Measurements from ENCODE around the gene CRYBA4. TPM values are rescaled to one million over a fixed set of nuclear protein-coding genes. Genes with fewer than 3 reads are reported as not detected.

CRYBA4 gene
- total RNA-seq, 2 experiments from 2014 or later = not detected

GRCh38 chr22:26650722-26651421 lies 29.1 kb downstream of the CRYBA4 start:
- H3K4me3 ChIP-seq (ENCODE audit: low read length) = no peak overlapping the region
- CTCF ChIA-PET = interaction anchor here (1.6 kb wide), 1 partner anchor 15 kb away, joined by 5 read pairs; no protein-coding TSS in a partner anchor
- Mint-ChIP-seq H3K27ac (no peak overlapping the region), H3K36me3 (ENCODE audit: low read depth) (no peaks in the 10 kb centered on the region), H3K27me3 (peaks cover 5% of the 10 kb centered on the region), H3K4me3 (no peak overlapping the region), H3K4me1 (ENCODE audit: low read depth) (peaks cover 30% of the 10 kb centered on the region), H3K9me3 (no peaks in the 10 kb centered on the region)
- POLR2A ChIA-PET = no interaction called here
- DNase-seq (no peak), ATAC-seq (ENCODE audit: poor library complexity) (no peak)
- no peak for TF ChIP-seq CTCF (IDR thresholded peaks at IDR 0.05)
- no peak overlapping the region for H3K27ac ChIP-seq (ENCODE audit: low read depth in 1 of 2, low read length in 2 of 2)
- H3K36me3 ChIP-seq (ENCODE audit: insufficient read depth, low read length) = no peaks in the 10 kb centered on the region
- H3K9me3 ChIP-seq (ENCODE audit: control insufficient read depth in 1 of 2, insufficient read depth in 1 of 2, low read length in 2 of 2) = no peaks in the 10 kb centered on the region
- H3K4me1 ChIP-seq (ENCODE audit: insufficient read depth, low read length) = peaks cover 34% of the 10 kb centered on the region
- no peaks in the 10 kb centered on the region for H3K27me3 ChIP-seq (ENCODE audit: control insufficient read depth in 1 of 2, insufficient read depth in 2 of 2, low read length in 2 of 2)
- intact Hi-C loops (cut with DNase I, micrococcal nuclease) = no loop called here

- H3K27ac Mint-ChIP-seq = no peak overlapping the region
- Histone ChIP-seq H3K27ac (ENCODE audit: low read depth in 1 of 2, low read length in 2 of 2) (no peak overlapping the region), H3K4me3 (ENCODE audit: low read length) (no peak overlapping the region), H3K4me1 (ENCODE audit: insufficient read depth, low read length) (peaks cover 30% of the 10 kb centered on the region), H3K36me3 (ENCODE audit: insufficient read depth, low read length) (no peaks in the 10 kb centered on the region), H3K9me3 (ENCODE audit: control insufficient read depth in 1 of 2, insufficient read depth in 1 of 2, low read length in 2 of 2) (no peaks in the 10 kb centered on the region), H3K27me3 (ENCODE audit: control insufficient read depth in 1 of 2, insufficient read depth in 2 of 2, low read length in 2 of 2) (no peaks in the 10 kb centered on the region)
- intact Hi-C loops (cut with DNase I, micrococcal nuclease) = no loop called here
- DNase-seq (no peak), ATAC-seq (ENCODE audit: poor library complexity) (no peak)
- ChIA-PET CTCF (interaction anchor here (1.6 kb wide), 1 partner anchor 14 kb away, joined by 5 read pairs; no protein-coding TSS in a partner anchor), POLR2A (no interaction called here)
- TF ChIP-seq CTCF (IDR thresholded peaks at IDR 0.05) = no peak
- peaks cover 22% of the 10 kb centered on the region for H3K4me1 Mint-ChIP-seq (ENCODE audit: low read depth)
- H3K9me3 Mint-ChIP-seq = no peaks in the 10 kb centered on the region
- no peak overlapping the region for H3K4me3 Mint-ChIP-seq
- H3K27me3 Mint-ChIP-seq = peaks cover 6% of the 10 kb centered on the region
- no peaks in the 10 kb centered on the region for H3K36me3 Mint-ChIP-seq (ENCODE audit: low read depth)
Observed at GRCh38 chr22:26651815-26652214, 30.1 kb downstream of the CRYBA4 start.

GRCh38 chr22:26656891-26657851 lies 35.4 kb downstream of the CRYBA4 start, which contains the start of gene MIAT:
MIAT (plus strand) TSS chr22:26657588.
- POLR2A ChIA-PET = interaction anchor here (1.0 to 1.8 kb wide), 2 partner anchors 15 to 174 kb away, joined by 7 to 11 read pairs; partner anchors contain the start of genes HPS4 and SRRD

More at GRCh38 chr22:26656891-26657851, 35.4 kb downstream of the CRYBA4 start, which contains the start of gene MIAT:
- no peaks in the 10 kb centered on the region for H3K9me3 Mint-ChIP-seq
- H3K4me3 Mint-ChIP-seq = peak within 1 kb of the TSS; percentile 90
- ATAC-seq (ENCODE audit: poor library complexity) (peak; percentile 80), DNase-seq (peak; percentile 49 to 85 (median 64))
- CTCF ChIA-PET = interaction anchor here (1.3 kb wide), 1 partner anchor 17 kb away, joined by 6 read pairs; no protein-coding TSS in a partner anchor
- H3K36me3 Mint-ChIP-seq (ENCODE audit: low read depth) = no peaks in the 10 kb centered on the region
- H3K4me1 Mint-ChIP-seq (ENCODE audit: low read depth) = peaks cover 21% of the 10 kb centered on the region
- peaks cover 0 to 4% of the 10 kb centered on the region in 2 experiments for H3K27me3 ChIP-seq (ENCODE audit: control insufficient read depth in 1 of 2, insufficient read depth in 2 of 2, low read length in 2 of 2)
- peak within 1 kb of the TSS; percentile 89 for H3K4me3 ChIP-seq (ENCODE audit: low read length)
- H3K36me3 ChIP-seq (ENCODE audit: insufficient read depth, low read length) = no peaks in the 10 kb centered on the region
- intact Hi-C loops (cut with DNase I, micrococcal nuclease) = no loop called here
- H3K27ac Mint-ChIP-seq = peak within 1 kb of the TSS; percentile 77
- peaks cover 30% of the 10 kb centered on the region for H3K4me1 ChIP-seq (ENCODE audit: insufficient read depth, low read length)
- H3K27ac ChIP-seq (ENCODE audit: low read depth in 1 of 2, low read length in 2 of 2) = no peak within 1 kb of the TSS
- H3K9me3 ChIP-seq (ENCODE audit: control insufficient read depth in 1 of 2, insufficient read depth in 1 of 2, low read length in 2 of 2) = no peaks in the 10 kb centered on the region
- TF ChIP-seq CTCF (IDR thresholded peaks at IDR 0.05) = no peak
- peaks cover 37% of the 10 kb centered on the region for H3K27me3 Mint-ChIP-seq
